ENCODE data around the gene PLA2G4A.
A peak's percentile ranks its signal among the peaks of the same experiment; 100 is the strongest.

PLA2G4A gene

GRCh38 chr1:186925881-186926669 lies 97.3 kb downstream of the PLA2G4A start:
- no peak for DNase-seq

- DNase-seq, result no peak
Measured at GRCh38 chr1:186927884-186928283, 99.1 kb downstream of the PLA2G4A start.

GRCh38 chr1:186930238-186930637 lies 101.5 kb downstream of the PLA2G4A start:
- no peak for DNase-seq

- no peak for DNase-seq
Measured at GRCh38 chr1:186937016-186937670, 108.4 kb downstream of the PLA2G4A start.

- DNase-seq, result no peak
Measured at GRCh38 chr1:186943891-186944686, 115.3 kb downstream of the PLA2G4A start.

GRCh38 chr1:186945146-186945545 lies 116.4 kb downstream of the PLA2G4A start:
- no peak for DNase-seq

GRCh38 chr1:186948535-186948934 lies 119.8 kb downstream of the PLA2G4A start:
- no peak for DNase-seq

- no peak for DNase-seq
Measured at GRCh38 chr1:186949173-186949572, 120.4 kb downstream of the PLA2G4A start.

- DNase-seq, result no peak
Measured at GRCh38 chr1:186950547-186950946, 121.8 kb downstream of the PLA2G4A start.

GRCh38 chr1:186953876-186954275 lies 125.1 kb downstream of the PLA2G4A start:
- no peak for DNase-seq

GRCh38 chr1:186957314-186957713 lies 128.6 kb downstream of the PLA2G4A start:
- DNase-seq, result no peak

- DNase-seq, result peak in 1 of 2 experiments; percentile 16
Measured at GRCh38 chr1:186958520-186958919, 129.8 kb downstream of the PLA2G4A start.

- peak; percentile 66 to 76 for DNase-seq
Measured at GRCh38 chr1:186960861-186961260, 132.1 kb downstream of the PLA2G4A start.

GRCh38 chr1:186965847-186966246 lies 137.1 kb downstream of the PLA2G4A start:
- no peak for DNase-seq

- DNase-seq, result no peak
Measured at GRCh38 chr1:186966456-186966855, 137.7 kb downstream of the PLA2G4A start.

GRCh38 chr1:186967656-186968394 lies 139.1 kb downstream of the PLA2G4A start:
- DNase-seq, result no peak

- no peak for DNase-seq
Measured at GRCh38 chr1:186974774-186975181, 146.0 kb downstream of the PLA2G4A start.

GRCh38 chr1:186975220-186975619 lies 146.5 kb downstream of the PLA2G4A start:
- no peak for DNase-seq

- DNase-seq, result no peak
Measured at GRCh38 chr1:186976700-186977099, 148.0 kb downstream of the PLA2G4A start.

GRCh38 chr1:186977266-186977957 lies 148.7 kb downstream of the PLA2G4A start:
- no peak for DNase-seq

- peak; percentile 7 to 10 for DNase-seq
Measured at GRCh38 chr1:186978596-186979556, 150.1 kb downstream of the PLA2G4A start.
